HG02571 (cell line): Measurements from ENCODE around the gene DRD4.
"Not testable (repeated sequence)": the region's sequence is repeated elsewhere in the genome, so short reads cannot be mapped to it uniquely, and the experiment has no call there.

Experiments used
- ATAC-seq: cut with Tn5 transposase; IDR thresholded peaks from one replicate; pipeline ENCODE4 v1.9.1; 2021; ENCODE audit warnings: mild to moderate bottlenecking, moderate library complexity; ENCODE audit not compliant: unreplicated experiment

Gene DRD4

GRCh38 chr11:641806-642370, 4.8 kb downstream of the DRD4 start:
- ATAC-seq: no peak

GRCh38 chr11:643366-643765, 6.3 kb downstream of the DRD4 start:
- no peak for ATAC-seq

GRCh38 chr11:643849-644738, 7.0 kb downstream of the DRD4 start:
- ATAC-seq: no peak

- no peak for ATAC-seq
These were observed 8.5 kb downstream of the DRD4 start for GRCh38 chr11:645536-645935.

GRCh38 chr11:646214-646613, 9.1 kb downstream of the DRD4 start:
- ATAC-seq: no peak

- not testable (repeated sequence) for ATAC-seq
These were observed 10.6 kb downstream of the DRD4 start for GRCh38 chr11:647672-648158.

GRCh38 chr11:650482-650881, 13.4 kb downstream of the DRD4 start:
- ATAC-seq: no peak

- ATAC-seq: not testable (repeated sequence)
These were observed 16.1 kb downstream of the DRD4 start for GRCh38 chr11:653136-653535.

- no peak for ATAC-seq
These were observed 16.8 kb downstream of the DRD4 start for GRCh38 chr11:653837-654236.

GRCh38 chr11:654444-654843, 17.4 kb downstream of the DRD4 start:
- not testable (repeated sequence) for ATAC-seq

- ATAC-seq: no peak
These were observed 18.1 kb downstream of the DRD4 start for GRCh38 chr11:655036-655726.

- no peak for ATAC-seq
These were observed 19.4 kb downstream of the DRD4 start for GRCh38 chr11:656426-656825.

- ATAC-seq: no peak
These were observed 19.8 kb downstream of the DRD4 start for GRCh38 chr11:656866-657265.

GRCh38 chr11:657691-658126, 20.6 kb downstream of the DRD4 start:
- ATAC-seq: no peak

GRCh38 chr11:659532-660085, 22.5 kb downstream of the DRD4 start:
- ATAC-seq: no peak

GRCh38 chr11:660281-660680, 23.2 kb downstream of the DRD4 start:
- ATAC-seq: no peak

- no peak for ATAC-seq
These were observed 23.8 kb downstream of the DRD4 start for GRCh38 chr11:660681-661444.

- ATAC-seq: no peak
These were observed 25.7 kb downstream of the DRD4 start for GRCh38 chr11:662689-663274.

- ATAC-seq: no peak
These were observed 28.1 kb downstream of the DRD4 start for GRCh38 chr11:665062-665703.
